Epidermal melanocyte (primary cell): ENCODE data around the gene GRM4.
"Not testable (repeated sequence)": the region's sequence is repeated elsewhere in the genome, so short reads cannot be mapped to it uniquely, and the experiment has no call there.

Source experiments
- DNase-seq: peaks from one replicate; pipeline ENCODE4 v3.0.0; 2011; ENCODE audit warnings: low spot score; ENCODE audit not compliant: insufficient read length

Gene GRM4

DNA sequence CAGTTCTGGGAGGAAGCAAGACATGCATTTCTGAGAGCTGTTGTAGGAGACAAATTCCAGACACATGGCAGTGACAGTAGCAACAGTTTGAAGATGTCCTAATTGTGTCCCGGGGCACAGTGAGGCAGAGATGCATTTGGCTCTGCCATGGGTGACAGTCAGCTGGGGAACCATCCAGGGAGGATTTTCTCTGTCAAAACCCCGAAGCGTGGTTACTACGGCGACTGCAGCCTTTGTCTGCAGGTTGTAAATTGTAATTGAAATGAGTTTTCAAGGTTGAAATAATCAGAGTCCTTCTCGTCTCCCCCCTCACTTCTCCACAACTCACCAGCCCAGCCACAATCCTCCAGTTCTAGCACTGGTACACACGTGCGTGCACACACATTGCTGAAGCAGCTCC, 100.1 kb downstream of the GRM4 start:
- no peak for DNase-seq

DNA sequence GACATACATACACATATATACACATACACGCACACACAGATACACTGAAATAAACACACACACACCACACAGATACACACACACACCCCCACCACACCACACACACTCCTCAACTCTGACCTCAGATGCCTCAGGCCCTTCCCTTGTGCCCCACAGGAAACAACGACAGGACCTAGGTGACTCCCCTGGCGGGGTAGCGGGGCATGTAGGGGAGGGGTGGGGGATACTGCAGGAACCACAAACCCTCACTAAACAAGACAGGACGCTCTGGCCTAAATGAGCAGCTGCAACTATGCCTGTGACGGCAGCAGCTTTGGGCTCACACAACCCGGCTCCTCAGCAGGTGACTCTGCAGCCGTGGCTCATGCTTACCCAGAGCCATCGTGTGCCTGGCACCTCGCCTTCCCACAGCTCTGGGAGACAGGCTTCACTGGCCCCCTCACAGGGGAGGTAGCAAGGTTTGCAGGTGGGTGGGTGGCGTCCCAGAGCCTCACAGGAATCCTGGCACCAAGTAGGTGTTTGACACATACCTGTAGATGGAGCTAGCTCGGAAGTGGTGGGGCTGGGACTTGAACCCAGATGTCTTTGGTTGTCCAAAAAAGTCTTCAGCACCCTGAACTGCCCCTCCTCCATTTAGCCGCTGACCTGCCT, 100.8 kb downstream of the GRM4 start:
- DNase-seq = no peak

DNA sequence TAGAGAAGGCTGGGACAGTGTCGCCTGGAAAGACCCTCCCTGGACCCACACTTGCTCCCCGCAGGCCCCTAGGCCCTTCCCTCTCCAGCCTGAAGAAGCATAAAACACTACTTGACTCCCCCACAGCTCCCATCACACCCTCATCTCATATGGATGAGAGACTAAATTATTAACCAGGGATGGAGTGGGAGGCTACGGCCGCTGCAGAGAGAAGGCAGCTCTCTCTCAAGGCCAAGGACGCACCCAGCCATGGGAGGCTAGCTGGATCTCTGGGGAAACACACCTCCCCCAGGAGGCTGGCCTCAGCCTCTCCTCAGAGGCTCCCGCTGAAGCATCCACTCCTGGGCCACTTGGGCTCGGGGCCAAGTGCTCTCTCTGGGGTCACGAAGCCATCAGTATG, 102.5 kb downstream of the GRM4 start:
- DNase-seq = no peak

DNA sequence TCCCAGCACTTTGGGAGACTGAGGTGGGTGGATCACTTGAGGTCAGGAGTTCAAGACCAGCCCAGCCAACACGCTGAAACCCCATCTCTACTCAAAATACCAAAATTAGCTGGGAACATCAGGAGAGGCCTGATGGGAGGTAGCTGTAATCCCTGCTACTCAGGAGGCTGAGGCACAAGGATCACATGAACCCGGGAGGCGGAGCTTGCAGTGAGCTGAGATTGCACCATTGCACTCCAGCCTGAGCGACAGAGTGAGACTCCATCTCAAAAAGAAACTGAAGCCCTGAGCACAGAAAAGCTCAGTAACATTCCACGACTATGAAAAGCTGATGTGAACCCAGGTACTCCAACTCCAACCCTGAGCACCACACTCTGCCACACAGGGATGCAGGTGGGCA, 103.9 kb downstream of the GRM4 start:
- not testable (repeated sequence) for DNase-seq

DNA sequence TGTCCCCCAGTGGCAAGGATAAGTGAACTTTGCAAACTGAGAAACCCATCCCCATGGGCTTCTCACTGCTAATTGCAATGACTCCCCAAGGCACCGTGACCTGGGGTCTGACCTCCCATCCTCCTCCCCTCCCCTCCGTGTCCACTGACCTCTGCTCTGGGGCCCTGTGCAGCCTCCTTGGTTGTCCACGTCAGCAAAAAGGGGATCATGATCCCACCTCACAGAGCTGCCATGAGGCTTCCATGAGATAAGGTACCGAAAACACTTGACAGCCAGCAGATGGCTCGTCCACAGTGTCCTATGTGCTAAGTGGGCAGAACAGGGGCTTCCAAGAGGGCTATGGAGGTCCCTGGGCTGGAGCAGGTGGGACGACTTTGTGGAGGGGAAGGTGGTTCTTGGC, 104.5 kb downstream of the GRM4 start:
- no peak for DNase-seq

DNA sequence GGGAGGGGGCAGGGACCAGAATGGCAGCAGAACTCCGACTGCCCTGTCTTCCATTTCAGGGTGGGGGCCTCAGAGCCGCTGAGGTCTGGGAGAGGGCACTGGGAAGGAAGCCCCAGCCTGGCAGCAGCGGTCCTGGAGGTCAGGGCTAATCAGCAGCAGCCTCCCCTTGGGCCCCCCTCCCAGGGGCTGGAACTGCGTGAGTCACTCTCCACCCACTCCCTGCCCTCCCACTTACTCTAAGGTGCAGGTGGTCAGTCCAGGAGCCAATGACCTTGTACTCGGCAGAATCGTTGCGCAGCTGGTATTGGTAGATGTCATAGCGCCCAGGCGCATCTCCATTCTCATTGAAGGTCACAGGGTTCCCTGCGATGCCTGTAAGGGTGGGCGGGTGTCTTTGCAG, 105.9 kb downstream of the GRM4 start:
- DNase-seq = no peak

DNA sequence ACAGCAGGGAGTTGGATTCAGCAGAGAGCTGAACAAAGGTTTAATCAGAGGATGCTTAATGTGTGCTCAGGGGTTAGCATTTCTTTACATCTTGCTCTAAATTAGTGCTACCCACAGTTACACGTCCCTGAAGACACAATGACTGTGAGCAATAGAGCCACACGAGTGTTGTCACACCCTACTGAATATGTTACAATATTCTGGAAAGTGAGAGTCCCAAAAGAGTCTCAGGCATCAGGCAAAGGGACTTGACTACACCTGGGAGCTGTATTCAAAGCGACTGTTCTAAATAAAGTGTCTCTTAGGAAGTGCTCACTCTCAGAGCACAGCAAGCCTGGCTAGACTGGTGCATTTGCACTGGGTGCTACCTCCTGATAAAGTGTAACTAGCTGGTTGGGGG, 108.7 kb downstream of the GRM4 start:
- no peak for DNase-seq

DNA sequence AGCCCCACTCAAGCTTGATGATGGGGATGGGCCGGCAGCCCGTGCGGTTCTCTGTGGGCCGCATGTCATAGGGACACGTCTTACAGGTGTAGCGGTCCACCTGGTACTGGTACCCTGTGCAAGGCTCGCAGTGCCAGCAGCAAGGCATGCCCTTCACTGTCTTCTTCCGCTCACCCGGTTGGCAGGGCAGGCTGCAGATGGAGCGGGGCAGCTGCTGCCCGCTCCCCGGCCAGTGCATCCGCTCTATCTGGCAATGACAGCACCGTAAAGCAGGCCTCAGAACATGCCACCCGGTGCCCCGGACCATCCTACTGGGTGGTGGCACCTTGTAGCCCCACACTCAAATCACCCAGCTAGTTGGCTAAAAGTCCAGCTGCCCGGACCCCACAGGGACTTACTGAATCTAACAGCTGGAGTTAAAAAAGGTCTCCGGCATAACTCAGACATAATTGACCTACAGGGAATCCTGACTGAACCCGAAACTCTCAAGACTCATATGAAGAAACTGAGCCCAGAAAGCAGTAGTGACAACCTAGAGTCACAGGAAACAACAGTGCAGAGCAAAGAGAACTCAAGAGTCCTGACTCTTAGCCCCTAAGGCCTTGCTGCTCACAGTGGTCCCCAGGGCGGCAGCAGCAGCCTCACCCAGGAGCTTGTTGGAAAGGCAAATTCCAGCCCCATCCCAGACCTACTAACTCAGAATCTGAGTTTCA, 109.4 kb downstream of the GRM4 start:
- DNase-seq = no peak

DNA sequence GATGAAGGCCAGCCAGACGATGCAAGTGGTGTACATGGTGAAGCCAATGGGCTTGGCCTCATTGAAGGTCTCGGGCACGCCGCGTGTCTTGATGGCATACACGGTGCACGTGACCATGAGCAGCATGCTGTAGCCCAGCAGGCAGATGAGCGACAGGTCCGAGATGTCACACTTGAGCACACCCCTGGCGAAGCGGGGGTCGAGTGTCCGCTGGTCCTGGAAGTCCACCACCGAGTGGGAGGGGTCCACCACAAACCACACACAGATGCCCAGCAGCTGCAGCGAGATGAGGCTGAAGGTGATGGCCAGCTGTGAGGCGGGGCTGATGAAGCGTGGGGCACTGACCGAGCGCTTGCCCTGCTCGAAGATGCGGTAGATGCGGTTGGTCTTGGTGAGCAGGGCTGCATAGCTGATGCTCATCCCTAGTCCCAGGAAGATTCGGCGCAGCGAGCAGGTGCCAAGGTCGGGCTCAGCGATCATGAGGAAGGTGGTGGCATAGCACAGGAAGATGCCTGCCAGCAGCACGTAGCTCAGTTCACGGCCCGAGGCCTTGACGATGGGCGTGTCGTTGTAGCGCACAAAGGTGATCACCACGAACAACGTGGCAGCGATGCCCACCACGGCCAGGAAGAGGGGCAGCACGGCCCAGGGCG, 110.1 kb downstream of the GRM4 start:
- DNase-seq = no peak

DNA sequence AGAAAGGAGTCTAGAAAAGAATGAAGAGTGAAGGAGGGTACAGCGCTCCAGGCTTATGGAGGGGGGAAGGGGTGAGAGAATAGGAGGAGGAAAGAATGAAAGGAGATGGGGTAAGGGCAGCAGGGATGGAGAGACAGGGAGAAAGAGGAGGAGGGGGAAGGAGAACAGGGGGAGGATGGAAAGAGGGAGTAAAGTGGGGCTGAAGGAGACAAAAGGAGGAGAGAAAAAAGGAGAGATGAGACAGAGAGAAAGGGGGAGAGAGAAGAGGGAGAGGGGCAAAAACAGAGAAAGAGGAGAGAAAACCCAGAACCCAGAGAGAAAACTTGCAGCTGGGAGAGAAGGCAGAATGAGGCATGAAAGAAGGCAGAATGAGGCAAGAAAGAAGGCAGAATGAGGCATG, 110.7 kb downstream of the GRM4 start:
- no peak for DNase-seq

DNA sequence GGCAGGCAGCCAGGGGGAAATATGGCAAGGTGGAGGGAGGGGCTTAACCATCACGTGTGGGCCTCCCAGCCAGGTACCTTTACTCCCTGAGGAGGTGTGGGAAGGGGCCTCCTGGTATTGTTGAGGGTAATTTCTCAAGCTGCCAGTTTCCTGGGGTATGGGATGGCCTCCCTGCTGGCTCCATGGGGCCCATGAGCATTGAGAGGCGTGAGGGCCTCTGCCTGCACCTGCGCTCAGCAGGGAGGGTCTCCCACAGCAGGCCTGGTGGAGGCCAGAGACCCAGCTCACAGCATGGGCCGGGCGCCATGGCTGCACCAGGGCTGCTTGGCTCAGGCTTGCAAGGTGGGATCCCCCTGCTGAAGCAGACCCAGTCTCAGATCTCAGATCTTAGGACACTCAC, 113.0 kb downstream of the GRM4 start:
- no peak for DNase-seq

DNA sequence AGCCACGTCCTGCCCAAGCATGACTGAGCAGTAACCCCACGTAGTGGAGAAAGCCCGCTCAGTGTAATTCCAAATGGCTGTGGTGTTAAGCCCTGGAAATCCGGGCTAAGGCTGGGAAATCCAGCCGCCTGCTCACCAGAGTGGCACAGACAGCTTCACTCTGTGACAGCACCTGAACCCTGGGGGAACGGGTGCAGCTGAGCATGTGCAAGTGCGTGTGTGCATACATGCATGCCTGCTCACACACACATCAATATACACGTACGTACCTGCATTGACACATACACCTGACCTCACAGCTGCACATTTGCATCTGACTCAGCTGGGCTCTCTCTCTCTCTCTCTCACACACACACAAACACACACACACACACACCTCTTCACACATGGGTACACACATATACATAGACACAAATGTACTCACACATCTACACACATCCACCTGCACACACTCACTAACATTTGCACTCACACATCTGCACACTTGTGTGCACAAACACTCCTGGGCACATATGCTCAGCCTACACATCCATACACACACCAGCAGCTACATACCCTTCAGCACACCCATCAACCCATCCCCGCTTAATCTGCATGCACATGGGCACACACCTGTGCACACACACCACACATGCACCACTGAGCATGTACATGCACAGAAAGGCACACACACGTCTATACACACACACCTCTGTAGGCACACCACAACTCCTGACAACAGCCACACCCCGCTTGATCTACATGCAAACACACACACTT, 114.1 kb downstream of the GRM4 start:
- no peak for DNase-seq

DNA sequence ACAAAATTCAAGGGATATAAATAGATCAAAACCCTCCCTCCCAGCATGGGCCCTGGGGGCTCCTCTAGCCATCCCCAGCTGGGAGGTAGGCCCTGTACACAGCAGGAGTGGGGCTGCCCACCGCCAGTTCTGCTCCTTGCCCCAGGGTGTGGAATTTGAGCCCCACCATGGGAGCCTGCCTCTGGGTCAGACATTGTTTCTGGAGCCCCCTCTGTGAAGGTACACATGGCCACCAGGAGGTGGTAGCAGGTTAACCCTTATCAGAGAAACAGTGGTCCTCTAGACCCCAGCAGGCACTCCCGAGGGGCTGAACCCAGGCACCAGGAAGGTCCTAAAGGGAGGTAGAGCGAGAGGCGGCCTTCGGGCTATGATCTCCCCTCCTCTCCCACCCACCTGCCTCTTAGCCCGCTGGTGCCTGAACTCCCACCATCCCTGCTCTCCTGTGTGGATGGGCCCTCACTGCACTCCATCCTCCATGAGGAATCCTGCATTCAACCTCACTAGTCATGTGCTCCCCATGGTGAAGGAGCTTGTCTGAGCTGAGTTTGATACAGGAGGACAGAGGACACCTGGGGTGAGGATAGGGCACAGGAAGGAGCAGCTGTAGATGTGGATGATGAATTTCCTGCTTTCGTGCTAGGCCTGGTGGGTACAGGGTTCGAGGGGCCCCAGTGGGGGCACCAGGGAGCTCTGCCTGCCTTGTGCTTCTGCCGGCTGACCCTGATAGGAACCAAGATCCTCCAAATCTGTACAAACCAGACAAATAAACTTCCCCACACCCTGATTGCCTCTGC, 114.9 kb downstream of the GRM4 start:
- DNase-seq = no peak

DNA sequence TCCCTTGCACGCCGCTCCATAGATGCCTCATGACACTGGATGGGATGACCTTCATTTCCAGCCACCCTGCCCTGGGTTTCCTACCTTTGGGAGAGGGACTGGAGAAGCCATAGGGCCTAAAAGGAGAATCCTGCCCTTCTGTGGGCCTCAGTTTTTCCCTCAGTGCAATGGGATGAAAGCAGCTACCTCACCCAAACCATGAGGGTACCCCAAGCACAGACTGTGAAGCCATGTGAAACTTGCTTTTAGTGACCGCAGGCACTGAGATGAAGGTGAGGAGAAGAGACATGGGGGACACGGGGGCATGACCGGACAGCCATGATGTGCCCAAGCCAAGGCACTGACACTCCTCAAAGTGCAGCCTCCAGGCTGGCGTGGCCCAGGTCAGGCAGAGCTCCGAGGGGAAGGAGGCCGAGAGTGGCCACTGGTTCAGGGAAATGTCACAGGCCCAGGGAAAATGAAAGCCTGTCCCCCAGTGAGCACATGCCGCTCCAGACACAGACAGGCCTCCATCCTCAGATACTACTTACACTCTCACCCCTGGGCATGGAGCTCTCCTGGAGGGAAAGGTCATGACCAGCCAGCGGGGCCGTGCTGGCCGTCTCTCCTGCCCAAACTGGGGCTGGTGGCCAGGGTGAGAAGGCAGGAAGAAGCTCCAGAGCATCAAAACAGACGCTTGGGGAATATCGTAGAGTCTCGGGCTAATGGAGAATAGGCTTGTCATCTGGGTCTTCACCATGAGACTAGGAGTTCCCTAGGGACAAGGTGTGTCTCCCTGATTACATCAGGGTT, 116.2 kb downstream of the GRM4 start:
- DNase-seq = no peak

DNA sequence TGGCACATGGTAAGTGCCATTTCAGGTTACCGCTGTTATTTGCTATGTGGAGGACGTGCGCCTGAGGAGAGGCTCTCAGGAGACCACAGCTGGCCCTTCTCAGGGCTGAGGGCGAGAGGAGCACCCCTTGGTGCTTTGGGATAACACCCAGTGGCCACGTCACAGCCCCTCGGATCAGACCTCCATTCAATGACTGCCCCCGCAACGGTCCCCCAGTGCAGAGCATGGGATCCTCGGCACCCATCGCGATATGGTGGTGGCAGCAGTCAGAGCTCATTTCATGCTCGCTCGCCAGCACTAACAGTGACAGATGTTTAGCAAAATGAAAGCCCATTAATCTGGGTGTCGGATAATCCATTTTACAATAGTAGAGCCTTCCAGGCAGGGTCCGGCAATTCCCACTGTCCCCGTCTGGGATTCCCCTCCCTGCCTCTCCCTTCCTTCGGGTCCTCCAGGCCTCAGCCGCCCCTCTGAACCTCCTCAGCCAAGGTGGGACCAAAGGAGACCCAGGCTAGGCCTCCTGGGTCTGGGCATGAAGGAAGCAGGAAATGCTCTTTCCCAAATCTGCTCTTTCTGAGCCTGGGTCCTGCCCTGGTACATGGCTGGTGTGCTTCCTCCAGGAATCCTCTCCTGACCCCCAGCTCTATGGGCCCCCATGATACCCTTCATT, 117.1 kb downstream of the GRM4 start:
- DNase-seq = no peak

DNA sequence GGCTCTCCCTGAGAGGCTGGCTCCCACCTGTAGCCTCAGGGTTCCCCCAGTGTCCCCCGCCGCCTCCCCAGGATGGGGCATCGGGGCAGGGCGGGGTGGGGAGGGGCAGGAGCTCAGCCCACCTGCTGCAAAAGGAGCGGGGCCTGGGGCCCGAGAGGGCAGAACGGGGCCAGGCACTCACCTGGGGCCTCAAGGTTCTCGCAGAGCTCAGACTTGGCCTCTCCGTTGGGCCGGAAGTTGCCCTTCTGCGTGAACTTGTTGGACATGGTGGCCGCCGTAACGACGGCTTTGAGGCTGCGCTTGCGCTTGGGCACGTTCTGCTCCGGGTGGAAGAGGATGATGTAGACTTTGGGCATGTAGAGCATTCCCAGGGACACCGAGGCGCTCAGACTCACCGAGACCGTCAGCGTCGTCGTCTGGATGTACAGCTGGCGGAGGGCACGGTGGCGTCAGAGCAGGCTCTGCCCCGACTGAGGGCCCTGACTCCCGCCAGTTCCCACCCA, 117.9 kb downstream of the GRM4 start:
- DNase-seq = no peak

DNA sequence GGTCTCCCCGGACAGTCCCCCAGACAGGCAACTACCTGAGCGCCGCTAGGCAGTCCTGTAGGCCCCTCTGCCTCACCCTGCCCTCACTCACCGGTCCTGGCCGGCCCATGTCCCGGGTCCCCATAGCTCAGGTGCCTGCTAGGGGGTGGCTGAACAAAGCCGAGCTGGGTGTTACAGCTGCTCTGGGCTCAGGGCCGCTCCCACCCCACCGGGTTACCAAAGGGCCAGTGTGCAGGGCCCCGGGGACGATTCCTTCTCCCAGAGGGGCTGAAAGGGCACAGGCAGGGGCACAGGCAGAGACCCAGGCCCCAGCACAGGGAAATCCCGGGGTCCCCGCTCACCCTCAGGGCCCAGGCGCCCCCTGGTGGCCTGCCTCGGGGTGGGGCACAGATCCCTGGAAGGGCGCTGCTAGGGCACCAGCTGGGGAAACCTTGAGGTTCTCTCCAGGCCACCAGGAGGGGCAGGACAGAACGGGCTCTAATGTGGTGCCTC, 118.4 kb downstream of the GRM4 start:
- peak; percentile 48 for DNase-seq

DNA sequence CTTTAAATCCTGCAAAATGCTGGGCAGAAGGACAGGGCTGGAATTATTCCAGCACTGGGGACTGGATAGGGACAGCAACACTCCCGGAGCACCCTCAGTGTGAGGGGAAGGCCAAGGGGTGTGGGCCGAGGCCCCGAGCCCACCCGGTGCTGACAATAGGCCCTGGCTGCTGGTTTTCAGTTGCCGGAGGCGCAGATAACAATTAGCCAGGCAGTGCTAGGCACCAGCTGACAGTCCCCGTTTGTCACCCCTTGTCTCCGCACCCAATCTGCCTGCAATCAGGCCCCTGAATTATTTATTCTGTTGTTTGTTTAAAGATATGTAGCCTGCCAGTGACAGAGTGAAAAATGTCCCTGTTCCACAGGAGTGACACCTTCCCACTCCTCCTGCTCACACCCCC, 120.0 kb downstream of the GRM4 start:
- no peak for DNase-seq

DNA sequence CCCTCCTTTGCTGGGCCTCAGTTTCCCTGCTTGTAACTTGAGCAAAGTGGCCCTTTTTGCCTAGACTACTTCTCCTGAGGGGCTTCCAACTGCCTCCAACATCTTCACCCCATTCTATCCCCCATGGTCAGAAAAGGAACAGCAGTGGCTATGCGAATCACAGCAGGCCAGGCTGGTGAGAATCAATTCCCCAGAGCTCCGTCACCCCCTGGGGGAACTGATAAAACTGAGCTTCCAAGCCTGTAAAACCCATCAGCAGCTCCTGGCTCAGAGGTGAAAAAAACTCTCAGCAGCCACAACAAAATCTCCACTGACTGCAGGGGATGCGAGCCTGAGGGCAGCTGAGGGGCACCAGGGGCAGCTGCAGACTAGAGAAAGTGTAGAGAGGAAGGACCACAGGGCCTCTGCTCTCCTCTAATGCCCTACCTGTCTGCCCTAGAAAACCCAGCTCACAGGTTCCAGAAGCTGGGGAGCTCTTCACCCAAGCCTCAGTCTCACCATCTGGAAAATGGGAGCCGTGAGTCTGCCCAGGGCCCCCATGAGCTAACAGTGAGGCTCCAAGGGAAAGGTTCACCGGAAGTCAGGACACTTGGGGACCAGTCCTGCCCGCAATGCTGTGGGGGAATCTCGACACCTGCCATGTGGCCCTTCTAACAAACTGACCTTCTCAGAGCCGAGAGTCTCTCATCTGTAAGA, 120.6 kb downstream of the GRM4 start:
- no peak for DNase-seq
